ENCODE data around the gene THUMPD3. TPM values are rescaled to one million over a fixed set of nuclear protein-coding genes. Genes with fewer than 3 reads are reported as not detected.

The THUMPD3 gene, protein sequence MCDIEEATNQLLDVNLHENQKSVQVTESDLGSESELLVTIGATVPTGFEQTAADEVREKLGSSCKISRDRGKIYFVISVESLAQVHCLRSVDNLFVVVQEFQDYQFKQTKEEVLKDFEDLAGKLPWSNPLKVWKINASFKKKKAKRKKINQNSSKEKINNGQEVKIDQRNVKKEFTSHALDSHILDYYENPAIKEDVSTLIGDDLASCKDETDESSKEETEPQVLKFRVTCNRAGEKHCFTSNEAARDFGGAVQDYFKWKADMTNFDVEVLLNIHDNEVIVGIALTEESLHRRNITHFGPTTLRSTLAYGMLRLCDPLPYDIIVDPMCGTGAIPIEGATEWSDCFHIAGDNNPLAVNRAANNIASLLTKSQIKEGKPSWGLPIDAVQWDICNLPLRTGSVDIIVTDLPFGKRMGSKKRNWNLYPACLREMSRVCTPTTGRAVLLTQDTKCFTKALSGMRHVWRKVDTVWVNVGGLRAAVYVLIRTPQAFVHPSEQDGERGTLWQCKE
- total RNA-seq: 34.8 TPM
- long read RNA-seq, transcript THUMPD3-201 (10 exons, 3,961 nt): minor isoform, 9 of 46 reads
- long read RNA-seq, transcript THUMPD3-206 (10 exons, 2,877 nt): major isoform, 17 of 46 reads
- long read RNA-seq, partial matches to known transcripts: 1 of 46 reads
- long read RNA-seq, other reads (novel, unspliced or antisense): 18 of 46 reads

DNA sequence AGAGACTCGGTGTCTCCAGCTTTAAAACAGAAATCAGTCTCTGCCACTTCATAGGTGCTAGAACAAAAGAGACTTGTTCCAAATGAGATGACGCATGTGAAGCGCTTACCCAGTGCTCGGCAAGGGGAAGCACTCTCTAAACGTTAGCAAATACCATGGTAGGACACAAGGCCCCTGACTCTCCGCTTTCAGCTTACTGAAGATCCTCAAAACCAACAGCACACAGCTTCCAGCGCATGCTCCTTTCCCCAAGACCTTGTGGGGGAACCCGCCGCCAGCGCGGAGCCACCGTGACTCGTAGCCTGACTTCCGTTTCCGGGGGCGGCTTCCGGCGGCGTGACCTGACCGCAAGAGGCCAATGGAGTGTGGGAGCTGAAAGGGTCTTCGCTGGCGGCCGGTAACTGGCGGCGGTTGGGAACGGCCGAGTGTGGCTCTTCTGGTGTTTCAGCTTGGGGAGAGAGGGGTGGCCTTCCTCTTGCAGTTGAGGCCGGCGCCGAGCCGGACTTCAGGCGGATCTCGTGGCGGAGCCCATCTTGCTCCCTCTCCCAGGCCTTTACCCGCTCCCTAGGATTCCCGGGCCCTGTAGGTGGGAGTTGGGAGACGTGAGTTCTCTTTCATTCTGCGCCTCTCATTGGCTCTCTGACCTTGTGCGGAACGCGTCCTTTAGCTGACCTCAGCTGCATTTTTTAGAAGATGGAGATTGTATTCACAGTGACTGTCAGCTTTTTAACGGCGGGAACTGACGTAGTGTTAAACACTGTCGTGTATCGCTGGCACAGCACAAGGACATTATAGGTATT, at the start of gene THUMPD3:
THUMPD3 (plus strand) TSS at position 324 of the 800 bp plus-strand sequence. CDS start 2,015 bp downstream, outside the sequence.
- peak; percentile 99 for ATAC-seq
- TF ChIP-seq, protein P1, sequence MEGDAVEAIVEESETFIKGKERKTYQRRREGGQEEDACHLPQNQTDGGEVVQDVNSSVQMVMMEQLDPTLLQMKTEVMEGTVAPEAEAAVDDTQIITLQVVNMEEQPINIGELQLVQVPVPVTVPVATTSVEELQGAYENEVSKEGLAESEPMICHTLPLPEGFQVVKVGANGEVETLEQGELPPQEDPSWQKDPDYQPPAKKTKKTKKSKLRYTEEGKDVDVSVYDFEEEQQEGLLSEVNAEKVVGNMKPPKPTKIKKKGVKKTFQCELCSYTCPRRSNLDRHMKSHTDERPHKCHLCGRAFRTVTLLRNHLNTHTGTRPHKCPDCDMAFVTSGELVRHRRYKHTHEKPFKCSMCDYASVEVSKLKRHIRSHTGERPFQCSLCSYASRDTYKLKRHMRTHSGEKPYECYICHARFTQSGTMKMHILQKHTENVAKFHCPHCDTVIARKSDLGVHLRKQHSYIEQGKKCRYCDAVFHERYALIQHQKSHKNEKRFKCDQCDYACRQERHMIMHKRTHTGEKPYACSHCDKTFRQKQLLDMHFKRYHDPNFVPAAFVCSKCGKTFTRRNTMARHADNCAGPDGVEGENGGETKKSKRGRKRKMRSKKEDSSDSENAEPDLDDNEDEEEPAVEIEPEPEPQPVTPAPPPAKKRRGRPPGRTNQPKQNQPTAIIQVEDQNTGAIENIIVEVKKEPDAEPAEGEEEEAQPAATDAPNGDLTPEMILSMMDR (IDR thresholded peaks at IDR 0.05): no peak
- H3K27ac ChIP-seq: peak within 1 kb of the TSS; percentile 89
- peaks cover 11% of the 10 kb centered on the region for H3K4me1 ChIP-seq
- H3K9me3 ChIP-seq: no peaks in the 10 kb centered on the region
- intact Hi-C loops (cut with DNase I): no loop called here
- H3K36me3 ChIP-seq: peaks cover 30% of the 10 kb centered on the region
- peak within 1 kb of the TSS; percentile 74 for H3K4me3 ChIP-seq
- no peaks in the 10 kb centered on the region for H3K27me3 ChIP-seq
- DNase-seq: peak; percentile 97

DNA sequence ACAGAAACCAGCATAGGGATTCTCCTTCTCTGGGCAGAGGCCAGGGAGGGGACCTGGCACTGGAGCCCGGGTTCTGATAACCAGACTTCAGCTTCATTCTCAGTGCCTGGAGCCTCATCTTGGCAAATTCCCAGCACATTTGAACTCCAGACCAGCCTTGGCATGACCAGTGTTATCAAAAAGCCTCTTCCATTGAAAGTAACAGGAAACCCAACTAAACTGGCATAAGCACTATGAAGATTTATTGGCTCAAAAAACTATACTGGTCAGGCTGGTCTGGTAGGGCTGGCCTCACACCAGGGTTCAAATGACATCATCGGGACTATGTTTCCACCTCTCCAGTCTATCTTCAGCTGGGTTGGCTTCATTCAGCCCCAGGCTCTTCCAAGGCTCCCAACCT, 48.1 kb upstream of the THUMPD3 start:
- DNase-seq (no peak), ATAC-seq (no peak)
- Histone ChIP-seq H3K36me3 (no peaks in the 10 kb centered on the region), H3K4me1 (no peaks in the 10 kb centered on the region), H3K27me3 (no peaks in the 10 kb centered on the region), H3K27ac (no peak overlapping the region), H3K9me3 (no peaks in the 10 kb centered on the region), H3K4me3 (no peak overlapping the region)
- TF ChIP-seq, protein P1 (IDR thresholded peaks at IDR 0.05): no peak
- intact Hi-C loops (cut with DNase I): no loop called here

DNA sequence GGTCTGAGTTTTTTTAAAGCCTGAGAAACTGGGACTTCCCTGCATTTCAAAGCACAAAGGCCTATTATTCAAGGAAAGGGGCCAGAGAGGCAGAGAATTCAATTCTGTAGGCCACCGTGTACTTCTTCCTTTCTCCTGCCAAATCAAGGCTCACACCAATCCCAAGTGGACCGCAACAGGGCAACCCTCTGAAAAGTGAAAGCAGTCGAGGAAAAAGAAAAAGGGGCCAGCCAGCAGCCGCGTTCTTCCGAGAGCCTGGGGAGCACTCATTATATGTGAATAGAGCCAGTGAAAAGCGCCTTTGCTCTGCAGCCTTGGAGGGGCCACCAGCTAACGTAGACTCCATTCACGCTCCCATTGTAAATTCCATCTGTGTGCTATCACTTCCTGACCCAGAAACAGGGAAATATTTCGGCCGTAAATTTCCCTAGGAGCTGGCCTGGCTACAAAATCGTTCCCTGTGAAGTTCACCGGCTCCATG, 45.9 kb upstream of the THUMPD3 start:
- no peaks in the 10 kb centered on the region for H3K9me3 ChIP-seq
- ATAC-seq (peak; percentile 61), DNase-seq (no peak)
- H3K4me3 ChIP-seq: peak overlapping the region; percentile 32
- TF ChIP-seq, protein P1 (IDR thresholded peaks at IDR 0.05): no peak
- no peaks in the 10 kb centered on the region for H3K4me1 ChIP-seq
- H3K27ac ChIP-seq: peak overlapping the region; percentile 51
- H3K27me3 ChIP-seq: no peaks in the 10 kb centered on the region
- intact Hi-C loops (cut with DNase I): no loop called here
- no peaks in the 10 kb centered on the region for H3K36me3 ChIP-seq

DNA sequence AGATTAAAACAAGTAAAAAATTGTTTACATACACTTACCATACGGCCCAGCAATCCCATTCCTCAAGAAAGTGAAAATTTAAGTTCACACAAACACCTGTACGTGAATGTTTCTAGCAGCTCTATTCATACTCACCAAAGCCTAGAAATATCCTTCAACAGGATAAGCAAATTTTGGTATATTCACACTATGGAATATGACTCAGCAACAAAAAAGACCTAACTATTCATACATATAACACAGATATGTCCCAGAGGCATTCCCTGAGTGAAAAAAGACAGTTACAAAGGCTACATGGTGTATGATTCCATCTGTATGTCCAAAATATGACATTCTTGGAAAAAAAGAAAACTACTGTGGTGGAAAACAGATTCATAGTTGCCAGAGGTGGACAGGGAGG, 40.1 kb upstream of the THUMPD3 start:
- no peak overlapping the region for H3K4me3 ChIP-seq
- DNase-seq (no peak), ATAC-seq (no peak)
- H3K36me3 ChIP-seq: no peaks in the 10 kb centered on the region
- H3K27ac ChIP-seq: no peak overlapping the region
- TF ChIP-seq, protein P1 (IDR thresholded peaks at IDR 0.05): no peak
- no peaks in the 10 kb centered on the region for H3K4me1 ChIP-seq
- no peaks in the 10 kb centered on the region for H3K27me3 ChIP-seq
- no peaks in the 10 kb centered on the region for H3K9me3 ChIP-seq
- intact Hi-C loops (cut with DNase I): no loop called here

DNA sequence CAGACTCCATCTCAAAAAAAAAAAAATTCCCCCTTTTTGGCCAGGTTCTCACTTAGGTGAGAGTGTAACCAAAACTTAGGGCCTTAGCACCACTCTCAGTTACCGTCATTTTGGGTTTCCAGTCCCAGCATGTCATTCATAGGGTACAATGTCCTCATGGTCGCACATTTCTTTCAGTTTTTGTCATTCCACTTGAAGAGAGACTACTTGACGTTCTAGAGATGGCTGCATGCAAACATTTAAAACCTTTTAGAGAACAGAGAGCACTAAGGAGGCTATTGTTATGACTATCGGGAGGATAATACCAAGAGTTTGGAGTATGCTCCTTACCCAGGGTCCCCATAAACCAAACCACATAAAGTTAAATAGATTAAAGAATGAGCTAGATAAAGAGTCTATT, 37.9 kb upstream of the THUMPD3 start:
- intact Hi-C loops (cut with DNase I): no loop called here
- DNase-seq: no peak

More for the DNA sequence above, 37.9 kb upstream of the THUMPD3 start:
- Histone ChIP-seq H3K27ac (no peak overlapping the region), H3K36me3 (no peaks in the 10 kb centered on the region), H3K27me3 (no peaks in the 10 kb centered on the region), H3K4me3 (no peak overlapping the region), H3K4me1 (no peaks in the 10 kb centered on the region), H3K9me3 (no peaks in the 10 kb centered on the region)
- TF ChIP-seq, protein P1 (IDR thresholded peaks at IDR 0.05): no peak
- ATAC-seq: no peak

Data from upper lobe of right lung (tissue), 1 donor.